Measurements from ENCODE around the gene IL17B. TPM values are rescaled to one million over a fixed set of nuclear protein-coding genes. Genes with fewer than 3 reads are reported as not detected.
A peak's percentile ranks its signal among the peaks of the same experiment; 100 is the strongest.

The IL17B gene
- total and polyA plus RNA-seq, 5 donors = 0.65 to 2.3 (median 1.2) TPM; not detected in 1

DNA sequence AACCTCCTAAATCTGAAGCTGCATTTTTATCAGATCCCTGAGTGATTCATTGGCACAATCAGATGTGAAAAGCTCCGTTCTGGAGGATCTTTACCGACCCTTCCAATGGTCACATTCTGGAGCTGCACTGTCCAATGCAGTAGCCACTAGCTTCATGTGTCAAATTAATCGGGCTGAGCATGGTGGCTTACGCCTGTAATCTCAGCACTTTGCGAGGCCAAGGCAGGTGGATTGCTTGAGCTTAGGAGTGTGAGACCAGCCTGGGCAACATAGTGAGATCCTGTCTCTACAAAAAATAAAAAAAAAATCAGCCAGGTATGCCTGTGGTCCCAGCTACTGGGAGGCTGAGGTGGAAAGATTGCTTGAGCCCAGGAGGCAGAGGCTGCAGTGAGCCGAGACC, 3.7 kb downstream of the IL17B start:
- no peak overlapping the region for H3K27ac ChIP-seq (ENCODE audit: low read length)
- H3K4me3 ChIP-seq (ENCODE audit: low read length) = no peak overlapping the region
- no peaks in the 10 kb centered on the region for H3K9me3 ChIP-seq (ENCODE audit: control insufficient read depth, low read length)
- no peaks in the 10 kb centered on the region for H3K4me1 ChIP-seq (ENCODE audit: control insufficient read depth, insufficient read depth, low read length)
- intact Hi-C loops (cut with DNase I) = loop anchor here in 1 of 4 donors (10.0 kb wide), 1 partner anchor 189 kb away; no protein-coding TSS in a partner anchor
- ATAC-seq (no peak), DNase-seq (no peak)
- WGBS = 91% methylated on average over 6 of the region's 6 CpGs
- no peaks in the 10 kb centered on the region for H3K27me3 ChIP-seq (ENCODE audit: control insufficient read depth, insufficient read depth)

- Histone ChIP-seq H3K9me3 (ENCODE audit: control insufficient read depth, low read length) (no peaks in the 10 kb centered on the region), H3K4me3 (ENCODE audit: low read length) (no peak overlapping the region), H3K27me3 (ENCODE audit: control insufficient read depth, insufficient read depth) (no peaks in the 10 kb centered on the region), H3K4me1 (ENCODE audit: control insufficient read depth, insufficient read depth, low read length) (no peaks in the 10 kb centered on the region), H3K27ac (ENCODE audit: low read length) (no peak overlapping the region)
- WGBS = 81% methylated on average over 3 of the region's 3 CpGs
- ATAC-seq = no peak
- intact Hi-C loops (cut with DNase I) = loop anchor here in 1 of 4 donors (10.0 kb wide), 1 partner anchor 190 kb away; no protein-coding TSS in a partner anchor
- no peak for DNase-seq
Measured at GRCh38 chr5:149374801-149375200, 4.3 kb downstream of the IL17B start.

GRCh38 chr5:149374303-149374702, 4.8 kb downstream of the IL17B start:
- DNase-seq (no peak), ATAC-seq (no peak)
- Histone ChIP-seq H3K9me3 (ENCODE audit: control insufficient read depth, low read length) (no peaks in the 10 kb centered on the region), H3K27me3 (ENCODE audit: control insufficient read depth, insufficient read depth) (no peaks in the 10 kb centered on the region), H3K4me3 (ENCODE audit: low read length) (no peak overlapping the region), H3K27ac (ENCODE audit: low read length) (no peak overlapping the region), H3K4me1 (ENCODE audit: control insufficient read depth, insufficient read depth, low read length) (no peaks in the 10 kb centered on the region)
- intact Hi-C loops (cut with DNase I) = loop anchor here in 1 of 4 donors (10.0 kb wide), 1 partner anchor 190 kb away; no protein-coding TSS in a partner anchor
- 95% methylated on average over 20 of the region's 20 CpGs for WGBS

DNA sequence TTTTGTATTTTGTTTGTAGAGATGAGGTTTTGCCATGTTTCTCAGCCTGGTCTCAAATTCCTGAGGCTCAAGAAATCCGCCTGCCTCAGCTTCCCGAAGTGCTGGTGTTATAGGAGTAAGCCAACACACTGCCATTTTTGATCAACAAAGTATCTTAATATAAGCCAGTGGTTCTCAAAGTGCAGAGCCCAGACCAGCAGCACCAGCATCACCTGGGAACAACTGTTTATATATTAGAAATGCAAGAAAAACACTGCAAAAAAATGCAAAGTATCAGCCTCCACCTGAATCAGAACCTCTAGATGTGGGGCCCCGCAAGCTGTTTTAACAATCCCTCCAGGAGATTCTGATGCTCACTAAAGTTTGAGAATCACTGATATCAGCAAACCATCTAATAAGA, 6.2 kb downstream of the IL17B start:
- WGBS = 95% methylated on average over 3 of the region's 3 CpGs
- no peak for ATAC-seq
- intact Hi-C loops (cut with DNase I) = loop anchor here in 1 of 4 donors (10.0 kb wide), 1 partner anchor 192 kb away; no protein-coding TSS in a partner anchor
- no peaks in the 10 kb centered on the region for H3K27me3 ChIP-seq (ENCODE audit: control insufficient read depth, insufficient read depth)
- no peak overlapping the region for H3K27ac ChIP-seq (ENCODE audit: low read length)
- DNase-seq = no peak
- H3K4me3 ChIP-seq (ENCODE audit: low read length) = no peak overlapping the region
- no peaks in the 10 kb centered on the region for H3K9me3 ChIP-seq (ENCODE audit: control insufficient read depth, low read length)
- no peaks in the 10 kb centered on the region for H3K4me1 ChIP-seq (ENCODE audit: control insufficient read depth, insufficient read depth, low read length)

DNA sequence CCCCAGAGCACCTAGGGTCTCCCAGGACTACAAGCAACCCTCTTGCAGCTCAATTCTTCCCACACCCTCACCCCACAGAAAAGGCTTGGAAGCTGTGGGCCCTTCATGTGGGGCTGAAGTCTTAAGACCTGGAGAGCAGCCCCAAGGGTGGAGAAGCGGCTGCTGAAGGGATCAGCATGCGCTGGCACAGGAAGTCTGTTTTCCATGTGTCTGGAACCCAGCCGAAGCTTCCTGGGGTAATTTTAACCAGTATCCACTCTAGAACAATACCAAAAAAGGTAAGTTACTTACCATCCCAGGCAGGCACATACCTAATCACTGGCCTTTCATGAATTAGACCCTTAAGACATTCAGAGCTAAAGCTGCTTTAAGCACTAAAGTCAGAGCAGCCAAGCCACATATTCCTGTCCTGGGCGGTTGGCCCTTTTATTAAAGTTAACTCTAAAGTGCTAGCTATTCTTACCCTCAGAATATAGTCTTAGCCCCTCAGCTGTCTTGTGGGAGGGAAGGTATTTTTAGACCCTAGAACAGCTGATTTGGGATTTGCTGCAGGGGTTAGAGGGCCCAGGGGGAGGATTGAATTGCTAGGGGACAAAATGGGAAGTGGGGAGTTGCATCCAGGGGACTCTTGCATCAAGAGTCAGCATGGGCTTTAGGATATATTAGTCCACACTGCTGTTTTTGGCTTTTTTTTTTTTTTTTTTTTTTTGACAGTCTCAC, 6.9 kb downstream of the IL17B start:
- intact Hi-C loops (cut with DNase I) = loop anchor here in 1 of 4 donors (10.0 kb wide), 1 partner anchor 193 kb away; no protein-coding TSS in a partner anchor
- Histone ChIP-seq H3K9me3 (ENCODE audit: control insufficient read depth, low read length) (no peaks in the 10 kb centered on the region), H3K27me3 (ENCODE audit: control insufficient read depth, insufficient read depth) (no peaks in the 10 kb centered on the region), H3K4me3 (ENCODE audit: low read length) (no peak overlapping the region), H3K4me1 (ENCODE audit: control insufficient read depth, insufficient read depth, low read length) (no peaks in the 10 kb centered on the region), H3K27ac (ENCODE audit: low read length) (no peak overlapping the region)
- peak in 1 of 3 donors; percentile 10 for DNase-seq
- no peak for ATAC-seq
- 65% methylated on average over 4 of the region's 4 CpGs for WGBS

- H3K9me3 ChIP-seq (ENCODE audit: control insufficient read depth, low read length) = no peaks in the 10 kb centered on the region
- intact Hi-C loops (cut with DNase I) = loop anchor here in 1 of 4 donors (10.0 kb wide), 1 partner anchor 193 kb away; no protein-coding TSS in a partner anchor
- DNase-seq (peak in 2 of 3 donors; percentile 79 to 80), ATAC-seq (peak; percentile 73 to 83)
- no peaks in the 10 kb centered on the region for H3K27me3 ChIP-seq (ENCODE audit: control insufficient read depth, insufficient read depth)
- H3K4me1 ChIP-seq (ENCODE audit: control insufficient read depth, insufficient read depth, low read length) = no peaks in the 10 kb centered on the region
- no peak overlapping the region for H3K4me3 ChIP-seq (ENCODE audit: low read length)
- 42% methylated on average over 12 of the region's 12 CpGs for WGBS
- H3K27ac ChIP-seq (ENCODE audit: low read length) = no peak overlapping the region
Measured at GRCh38 chr5:149371296-149371962, 7.7 kb downstream of the IL17B start.

GRCh38 chr5:149370878-149371277, 8.2 kb downstream of the IL17B start:
- intact Hi-C loops (cut with DNase I) = loop anchor here in 1 of 4 donors (10.0 kb wide), 1 partner anchor 194 kb away; no protein-coding TSS in a partner anchor
- DNase-seq = peak in 1 of 3 donors; percentile 57
- Histone ChIP-seq H3K4me3 (ENCODE audit: low read length) (no peak overlapping the region), H3K27me3 (ENCODE audit: control insufficient read depth, insufficient read depth) (no peaks in the 10 kb centered on the region), H3K4me1 (ENCODE audit: control insufficient read depth, insufficient read depth, low read length) (no peaks in the 10 kb centered on the region), H3K9me3 (ENCODE audit: control insufficient read depth, low read length) (no peaks in the 10 kb centered on the region), H3K27ac (ENCODE audit: low read length) (no peak overlapping the region)
- no peak for ATAC-seq
- 86% methylated on average over 2 of the region's 2 CpGs for WGBS

- H3K27me3 ChIP-seq (ENCODE audit: control insufficient read depth, insufficient read depth) = no peaks in the 10 kb centered on the region
- DNase-seq (peak in 1 of 3 donors; percentile 46), ATAC-seq (no peak)
- H3K9me3 ChIP-seq (ENCODE audit: control insufficient read depth, low read length) = no peaks in the 10 kb centered on the region
- 91% methylated on average over 22 of the region's 22 CpGs for WGBS
- no peak overlapping the region for H3K4me3 ChIP-seq (ENCODE audit: low read length)
- no peak overlapping the region for H3K27ac ChIP-seq (ENCODE audit: low read length)
- H3K4me1 ChIP-seq (ENCODE audit: control insufficient read depth, insufficient read depth, low read length) = no peaks in the 10 kb centered on the region
- intact Hi-C loops (cut with DNase I) = loop anchor here (5.0 to 10.0 kb wide), 5 partner anchors 51 to 199 kb away; no protein-coding TSS in a partner anchor
Measured at GRCh38 chr5:149367972-149368645, 11.0 kb downstream of the IL17B start.

DNA sequence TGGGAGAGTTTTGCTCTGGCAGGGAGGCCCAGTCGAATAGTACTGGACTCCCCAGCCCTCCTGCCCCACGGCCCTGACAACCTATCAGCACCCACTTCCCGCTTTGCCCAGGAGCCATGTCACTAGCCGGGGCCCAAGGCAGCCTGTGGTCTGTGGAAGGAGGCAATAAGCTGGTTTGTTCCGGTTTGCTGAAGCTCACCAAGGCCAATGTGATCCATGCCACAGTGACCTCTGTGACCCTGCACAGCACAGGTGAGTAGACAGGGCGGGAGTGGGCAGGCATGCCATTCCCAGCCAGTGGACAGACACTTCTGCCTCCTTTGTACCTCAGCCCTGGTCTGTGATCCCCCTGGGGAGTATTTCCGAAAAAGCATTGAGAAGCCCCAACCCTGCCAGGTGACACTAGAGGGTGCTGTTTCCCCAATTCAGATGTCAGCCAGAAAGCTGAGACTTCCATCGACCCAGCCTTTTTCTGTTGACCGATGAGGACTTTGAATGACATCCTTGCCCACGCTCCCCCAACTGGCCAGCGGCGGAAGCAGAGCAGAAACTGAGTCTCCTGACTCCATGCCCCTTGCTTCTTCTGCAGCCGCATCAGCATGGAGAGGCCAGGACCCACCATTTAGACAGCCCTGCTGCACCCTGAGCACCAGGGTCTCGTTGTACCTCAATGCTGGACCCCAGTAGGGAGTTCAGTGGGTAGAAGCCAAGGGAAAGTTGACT, 11.7 kb downstream of the IL17B start:
- 42% methylated on average over 14 of the region's 14 CpGs for WGBS
- Histone ChIP-seq H3K4me1 (ENCODE audit: control insufficient read depth, insufficient read depth, low read length) (no peaks in the 10 kb centered on the region), H3K27me3 (ENCODE audit: control insufficient read depth, insufficient read depth) (no peaks in the 10 kb centered on the region), H3K27ac (ENCODE audit: low read length) (no peak overlapping the region), H3K4me3 (ENCODE audit: low read length) (no peak overlapping the region), H3K9me3 (ENCODE audit: control insufficient read depth, low read length) (no peaks in the 10 kb centered on the region)
- DNase-seq (peak; percentile 63 to 75 (median 71)), ATAC-seq (peak; percentile 52 to 58)
- intact Hi-C loops (cut with DNase I) = loop anchor here (5.0 to 10.0 kb wide), 5 partner anchors 50 to 200 kb away; no protein-coding TSS in a partner anchor

- H3K9me3 ChIP-seq (ENCODE audit: control insufficient read depth, low read length) = no peaks in the 10 kb centered on the region
- no peaks in the 10 kb centered on the region for H3K27me3 ChIP-seq (ENCODE audit: control insufficient read depth, insufficient read depth)
- intact Hi-C loops (cut with DNase I) = loop anchor here (5.0 to 10.0 kb wide), 5 partner anchors 49 to 201 kb away; no protein-coding TSS in a partner anchor
- no peak overlapping the region for H3K27ac ChIP-seq (ENCODE audit: low read length)
- no peaks in the 10 kb centered on the region for H3K4me1 ChIP-seq (ENCODE audit: control insufficient read depth, insufficient read depth, low read length)
- H3K4me3 ChIP-seq (ENCODE audit: low read length) = no peak overlapping the region
- no peak for ATAC-seq
- DNase-seq = no peak
- WGBS = 77% methylated on average over 1 of the region's 1 CpG
Measured at GRCh38 chr5:149366169-149366729, 12.8 kb downstream of the IL17B start.

Data from right cardiac atrium (tissue), 5 donors.